ENCODE data around the gene LYRM4. TPM values are rescaled to one million over a fixed set of nuclear protein-coding genes. Genes with fewer than 3 reads are reported as not detected.

Gene LYRM4
- total RNA-seq, 1 experiment from 2014 or later = 39.1 TPM

GRCh38 chr6:5164092-5164491, 96.7 kb downstream of the LYRM4 start:
- in situ Hi-C loops (cut with HindIII; ENCODE audit: low pct_unique_long_range_greater_than_20kb, low sequenced_read_pairs) = no loop called here
- DNase-seq (ENCODE audit: low read depth) = no peak

- in situ Hi-C loops (cut with HindIII; ENCODE audit: low pct_unique_long_range_greater_than_20kb, low sequenced_read_pairs) = no loop called here
Observed at GRCh38 chr6:5163247-5163646, 97.5 kb downstream of the LYRM4 start.

DNA sequence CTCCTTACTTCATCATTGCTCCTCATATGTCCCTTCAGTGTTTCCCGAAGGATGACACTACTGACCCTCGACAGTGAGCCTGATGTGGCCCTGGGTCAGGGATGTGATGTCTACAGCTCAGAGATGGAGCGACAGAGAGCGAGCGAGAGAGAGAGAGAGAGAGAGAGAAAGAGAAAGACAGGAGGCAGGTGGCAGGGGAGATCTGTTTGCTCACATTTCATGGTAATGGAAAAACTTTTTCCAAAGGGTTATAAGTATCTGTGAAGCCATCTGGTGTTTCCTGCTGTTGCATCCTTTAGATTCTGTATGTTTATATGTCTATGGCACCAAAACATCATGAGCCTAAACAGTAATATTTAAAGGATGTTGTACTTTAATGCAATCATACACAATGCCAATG, 98.4 kb downstream of the LYRM4 start:
- no peak for DNase-seq (ENCODE audit: low read depth)
- in situ Hi-C loops (cut with HindIII; ENCODE audit: low pct_unique_long_range_greater_than_20kb, low sequenced_read_pairs) = no loop called here

More at GRCh38 chr6:5163247-5163646, 97.5 kb downstream of the LYRM4 start:
- no peak for DNase-seq (ENCODE audit: low read depth)

DNA sequence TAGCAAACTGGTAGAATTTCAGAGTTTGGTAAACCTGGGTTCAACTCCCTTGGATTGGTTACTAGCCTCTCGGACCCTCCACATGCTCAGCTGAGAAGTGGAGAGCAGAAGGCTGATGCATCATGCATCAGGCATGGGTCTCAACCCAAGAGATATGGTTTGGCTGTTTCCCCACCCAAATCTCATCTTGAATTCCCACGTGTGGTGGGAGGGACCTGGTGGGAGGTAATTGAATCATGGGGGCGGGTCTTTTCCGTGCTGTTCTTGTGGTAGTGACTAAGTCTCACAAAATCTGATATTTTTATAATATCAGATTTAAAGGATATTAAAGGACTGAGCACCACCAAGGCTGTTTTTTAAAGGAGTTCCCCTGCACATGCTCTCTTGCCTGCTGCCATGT, 100.5 kb downstream of the LYRM4 start:
- in situ Hi-C loops (cut with HindIII; ENCODE audit: low pct_unique_long_range_greater_than_20kb, low sequenced_read_pairs) = no loop called here
- no peak for DNase-seq (ENCODE audit: low read depth)

GRCh38 chr6:5159162-5159561, 101.6 kb downstream of the LYRM4 start:
- no peak for DNase-seq (ENCODE audit: low read depth)
- in situ Hi-C loops (cut with HindIII; ENCODE audit: low pct_unique_long_range_greater_than_20kb, low sequenced_read_pairs) = no loop called here

DNA sequence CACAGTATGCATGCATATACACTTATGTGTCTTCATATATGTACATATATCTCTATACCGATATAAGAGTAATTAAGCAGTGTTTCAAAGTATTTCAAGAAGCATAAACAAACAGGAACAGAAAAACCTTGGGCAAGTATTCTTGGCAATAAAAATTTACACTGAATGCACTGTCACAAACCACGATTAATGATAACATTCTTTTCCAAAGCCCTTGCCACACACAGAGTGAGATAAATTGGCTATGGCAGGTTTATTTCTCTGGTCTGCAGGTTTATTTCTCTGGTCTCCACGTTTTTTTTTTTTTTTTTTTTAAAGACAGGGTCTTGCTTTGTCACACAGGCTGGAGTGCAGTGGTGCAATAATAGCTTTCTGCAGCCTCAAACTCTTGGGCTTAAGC, 102.6 kb downstream of the LYRM4 start:
- no peak for DNase-seq (ENCODE audit: low read depth)
- in situ Hi-C loops (cut with HindIII; ENCODE audit: low pct_unique_long_range_greater_than_20kb, low sequenced_read_pairs) = no loop called here

DNA sequence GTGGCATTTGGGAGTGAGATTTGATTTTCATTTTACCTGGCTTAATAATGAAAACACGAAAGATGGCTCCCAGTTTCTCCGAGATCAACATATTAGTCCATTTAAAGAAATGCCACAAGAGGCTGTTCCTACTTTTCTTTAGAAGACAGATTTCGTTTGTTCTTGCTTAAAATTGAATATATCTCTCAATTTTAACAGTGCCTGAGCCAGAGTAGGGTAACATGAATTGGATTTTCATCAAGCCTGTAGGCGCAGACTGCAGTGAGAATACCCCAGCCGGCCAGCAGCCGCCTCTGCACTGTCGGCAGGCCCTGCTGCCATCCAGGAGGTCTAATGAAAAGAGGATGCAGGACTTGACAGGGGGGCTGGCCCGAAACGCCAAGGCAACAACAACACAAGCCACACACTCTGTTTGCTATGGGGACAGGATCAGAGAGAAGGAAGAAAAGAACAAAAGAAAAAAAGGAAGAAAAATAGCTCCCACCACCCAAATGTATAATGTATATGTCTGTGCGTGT, 103.1 kb downstream of the LYRM4 start:
- no peak for DNase-seq (ENCODE audit: low read depth)
- in situ Hi-C loops (cut with HindIII; ENCODE audit: low pct_unique_long_range_greater_than_20kb, low sequenced_read_pairs) = no loop called here

- in situ Hi-C loops (cut with HindIII; ENCODE audit: low pct_unique_long_range_greater_than_20kb, low sequenced_read_pairs) = no loop called here
- no peak for DNase-seq (ENCODE audit: low read depth)
Observed at GRCh38 chr6:5156627-5157026, 104.1 kb downstream of the LYRM4 start.

DNA sequence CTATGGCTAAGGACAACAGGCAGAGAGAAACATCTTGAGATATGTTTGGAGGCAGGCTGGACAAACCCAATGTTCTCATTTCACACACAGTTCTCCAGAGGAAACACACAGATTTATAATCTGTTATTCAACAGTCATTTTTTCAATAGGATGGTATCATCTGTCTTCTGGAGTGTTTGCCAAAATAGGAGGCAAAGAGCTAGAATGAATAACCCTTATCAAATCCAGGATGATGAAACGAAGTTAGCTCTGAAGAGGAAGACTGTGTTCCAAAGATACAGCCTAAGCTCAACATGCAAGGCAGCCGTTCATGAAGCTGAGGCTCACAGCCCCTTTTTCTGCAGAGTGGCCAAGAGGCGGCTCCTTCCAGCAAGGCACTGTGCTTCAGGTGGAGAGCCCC, 104.8 kb downstream of the LYRM4 start:
- in situ Hi-C loops (cut with HindIII; ENCODE audit: low pct_unique_long_range_greater_than_20kb, low sequenced_read_pairs) = no loop called here

GRCh38 chr6:5153186-5153585, 107.6 kb downstream of the LYRM4 start:
- DNase-seq (ENCODE audit: low read depth) = no peak
- in situ Hi-C loops (cut with HindIII; ENCODE audit: low pct_unique_long_range_greater_than_20kb, low sequenced_read_pairs) = no loop called here

More for the DNA sequence above, 104.8 kb downstream of the LYRM4 start:
- DNase-seq (ENCODE audit: low read depth) = no peak

- in situ Hi-C loops (cut with HindIII; ENCODE audit: low pct_unique_long_range_greater_than_20kb, low sequenced_read_pairs) = no loop called here
- DNase-seq (ENCODE audit: low read depth) = no peak
Observed at GRCh38 chr6:5152460-5152859, 108.3 kb downstream of the LYRM4 start.

DNA sequence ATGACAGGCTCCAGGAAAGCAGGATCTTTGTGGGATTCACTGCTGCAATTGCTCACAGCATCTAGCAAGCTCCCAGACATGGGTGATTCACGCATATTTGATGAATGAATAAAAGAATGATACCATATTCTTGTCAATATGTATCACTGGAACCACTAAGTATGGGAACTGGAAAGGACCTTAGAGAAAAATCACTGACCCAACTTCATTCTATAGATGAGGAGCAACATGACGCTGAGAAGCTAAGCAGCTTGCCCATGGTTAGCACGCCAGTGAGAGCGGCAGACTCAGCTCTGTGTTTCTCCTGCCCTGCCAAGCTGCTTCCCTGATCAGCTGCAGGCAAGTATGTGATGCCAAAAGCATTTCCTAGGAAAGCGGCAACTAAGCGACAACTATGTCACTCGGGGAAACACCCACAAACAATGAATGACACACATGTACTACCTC, 108.8 kb downstream of the LYRM4 start:
- in situ Hi-C loops (cut with HindIII; ENCODE audit: low pct_unique_long_range_greater_than_20kb, low sequenced_read_pairs) = no loop called here
- no peak for DNase-seq (ENCODE audit: low read depth)

GRCh38 chr6:5151360-5151954, 109.3 kb downstream of the LYRM4 start:
- in situ Hi-C loops (cut with HindIII; ENCODE audit: low pct_unique_long_range_greater_than_20kb, low sequenced_read_pairs) = no loop called here
- no peak for DNase-seq (ENCODE audit: low read depth)

DNA sequence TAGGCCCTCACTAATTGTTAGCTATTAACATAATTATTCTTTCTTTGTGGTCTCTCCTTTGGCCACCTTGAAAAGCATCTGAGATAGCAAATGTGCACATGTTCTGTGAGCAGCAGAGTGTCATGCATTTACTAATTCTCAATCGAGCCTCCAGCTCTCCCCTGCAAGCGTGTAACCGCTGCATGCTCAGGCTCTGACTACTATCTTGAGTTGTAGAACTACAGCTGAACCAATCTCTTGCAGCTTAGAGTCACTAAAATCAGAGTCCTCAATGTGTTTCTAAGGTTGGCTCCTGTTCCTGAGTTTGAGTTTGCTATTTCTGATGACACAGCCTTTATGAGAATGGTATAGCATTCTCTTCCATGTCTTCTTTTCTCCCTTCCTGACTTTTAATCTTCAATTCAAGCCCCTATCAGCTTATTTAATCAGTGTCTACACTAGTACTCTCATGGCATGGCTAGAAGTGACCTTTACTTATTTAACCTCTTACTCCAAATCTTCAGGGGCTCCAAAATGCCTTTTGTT, 110.1 kb downstream of the LYRM4 start:
- no peak for DNase-seq (ENCODE audit: low read depth)
- in situ Hi-C loops (cut with HindIII; ENCODE audit: low pct_unique_long_range_greater_than_20kb, low sequenced_read_pairs) = no loop called here

DNA sequence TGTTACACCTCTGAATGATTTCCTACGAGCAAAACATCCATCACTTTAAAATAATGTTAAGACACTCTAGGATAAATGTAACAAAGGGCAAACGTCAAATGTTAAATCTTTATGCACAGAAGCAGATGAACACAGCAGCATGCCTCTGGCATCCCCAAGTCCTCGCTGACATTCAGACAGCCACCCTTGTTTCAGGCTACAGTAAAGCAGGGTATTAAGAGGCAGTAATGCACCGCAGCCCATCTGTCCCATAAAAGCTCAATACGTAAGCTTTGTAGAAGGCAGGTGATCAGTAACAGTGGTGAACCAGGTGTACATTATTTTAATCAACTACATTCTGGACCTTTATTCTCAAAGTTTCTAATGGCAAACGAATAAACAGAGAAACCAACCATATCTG, 110.9 kb downstream of the LYRM4 start:
- in situ Hi-C loops (cut with HindIII; ENCODE audit: low pct_unique_long_range_greater_than_20kb, low sequenced_read_pairs) = no loop called here
- DNase-seq (ENCODE audit: low read depth) = no peak

DNA sequence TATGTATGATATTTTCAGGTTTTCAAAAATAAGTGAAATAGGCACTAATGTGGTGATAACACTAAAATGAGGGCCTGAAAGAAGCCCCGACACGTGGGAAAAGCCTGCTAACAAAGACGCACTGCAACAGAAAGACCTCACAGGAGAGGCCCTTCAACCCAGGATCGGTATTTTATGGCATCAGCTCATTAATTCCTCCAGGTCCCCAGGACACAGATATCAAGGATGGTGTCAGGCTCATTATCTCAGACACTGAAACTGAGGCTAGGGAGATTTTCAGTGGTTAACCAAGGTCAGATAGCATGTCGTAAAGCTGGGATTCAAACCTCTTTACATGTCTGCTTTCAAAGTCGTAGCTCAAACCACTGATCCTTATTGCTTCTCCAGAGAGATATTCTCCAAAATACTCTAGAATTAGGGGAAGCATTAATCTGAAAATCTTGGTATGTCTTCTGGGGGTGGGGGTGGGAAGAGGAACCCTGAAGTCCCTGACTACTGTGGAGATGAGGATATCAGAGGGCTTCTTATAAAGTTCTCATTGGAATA, 111.5 kb downstream of the LYRM4 start:
- no peak for DNase-seq (ENCODE audit: low read depth)
- in situ Hi-C loops (cut with HindIII; ENCODE audit: low pct_unique_long_range_greater_than_20kb, low sequenced_read_pairs) = no loop called here

DNA sequence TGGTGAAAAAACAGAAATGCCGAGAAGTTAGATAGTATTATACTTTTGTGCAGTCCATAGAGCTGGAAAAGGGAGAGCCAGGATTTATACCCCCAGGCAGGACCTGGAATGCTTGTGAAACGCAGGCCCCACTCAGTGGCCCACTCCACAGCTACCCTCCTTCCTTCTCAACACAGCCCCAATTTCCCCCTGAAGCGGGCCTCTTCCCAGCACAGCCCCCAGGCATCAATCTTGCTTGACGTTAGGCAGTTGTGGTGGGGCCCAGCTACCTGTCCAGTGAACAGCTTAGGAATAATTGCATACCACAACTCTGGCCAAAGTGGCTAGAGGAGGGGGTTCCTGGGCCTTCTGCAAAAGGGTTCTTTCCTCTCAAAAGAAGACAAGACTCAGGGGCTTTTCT, 114.4 kb downstream of the LYRM4 start:
- DNase-seq (ENCODE audit: low read depth) = no peak
- in situ Hi-C loops (cut with HindIII; ENCODE audit: low pct_unique_long_range_greater_than_20kb, low sequenced_read_pairs) = no loop called here

DNA sequence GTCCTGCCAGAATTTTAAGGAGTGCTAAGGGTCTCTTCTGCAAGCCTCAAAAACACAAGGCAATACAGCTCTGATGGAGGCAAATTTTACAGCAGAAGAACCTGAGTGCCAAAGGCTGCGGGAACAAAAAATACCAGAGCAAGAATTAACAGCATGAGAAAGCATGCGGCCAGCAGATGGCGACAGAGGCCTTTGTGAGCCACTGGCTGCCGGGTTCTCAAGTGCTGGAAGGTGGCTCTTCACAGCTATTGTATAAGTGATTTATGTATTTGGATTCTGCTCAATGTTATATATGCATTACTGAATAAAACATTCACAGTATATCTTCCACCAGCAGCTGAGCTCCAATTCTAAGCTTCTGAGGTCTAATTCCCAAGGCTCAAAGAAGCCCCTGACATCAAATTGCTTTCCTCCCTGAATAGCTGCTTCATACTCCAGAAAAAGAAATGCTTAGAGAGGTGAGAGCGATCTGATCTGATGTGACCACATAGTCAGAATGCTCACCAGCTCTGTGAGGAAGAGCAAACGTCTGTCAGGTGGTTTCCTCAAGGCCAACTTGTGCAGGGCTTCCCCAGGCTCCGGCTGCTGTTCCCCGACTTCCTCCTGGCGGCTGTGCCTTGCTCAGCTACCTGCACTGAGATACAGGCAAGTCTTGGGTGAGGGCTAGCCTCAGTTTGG, 117.0 kb downstream of the LYRM4 start:
- in situ Hi-C loops (cut with HindIII; ENCODE audit: low pct_unique_long_range_greater_than_20kb, low sequenced_read_pairs) = no loop called here
- peak; percentile 67 for DNase-seq (ENCODE audit: low read depth)

DNA sequence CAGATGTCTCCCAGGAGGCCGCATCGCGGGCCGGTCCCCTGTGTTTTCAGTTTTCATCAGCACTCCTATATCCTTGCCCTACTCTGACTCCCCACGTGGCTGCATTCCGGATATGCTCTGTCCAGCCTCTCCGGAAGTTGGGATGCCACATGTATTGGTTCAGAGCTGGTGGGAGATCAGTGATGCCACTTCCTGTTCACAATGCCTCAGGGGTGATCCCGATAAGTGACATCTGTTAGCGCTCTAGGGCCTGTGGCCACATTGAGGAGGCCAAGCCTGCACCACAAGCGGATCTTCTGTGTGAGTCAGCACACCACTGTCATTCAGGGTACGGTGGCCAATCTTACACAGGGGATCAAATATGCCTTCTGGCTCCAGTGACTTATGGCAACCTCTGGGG, 117.8 kb downstream of the LYRM4 start:
- in situ Hi-C loops (cut with HindIII; ENCODE audit: low pct_unique_long_range_greater_than_20kb, low sequenced_read_pairs) = no loop called here

More for the DNA sequence above, 117.8 kb downstream of the LYRM4 start:
- DNase-seq (ENCODE audit: low read depth) = no peak
